Neural cell (in vitro differentiated cells): ENCODE data around the gene PRDM4. TPM values are rescaled to one million over a fixed set of nuclear protein-coding genes. Genes with fewer than 3 reads are reported as not detected.

Source experiments
- H2AFZ ChIP-seq: fragments of 200-600, 300-800 bp; sonication (generic), shearing (Covaris generic); 2 replicates; pipeline ENCODE4 v1.6.0; 2014; ENCODE audit warnings: low read depth, mild to moderate bottlenecking, antibody characterized with exemption, low read length, moderate library complexity
- H3F3A ChIP-seq: fragments of 200-600 bp; shearing (Covaris generic); 2 replicates; pipeline ENCODE4 v1.6.1; 2016; ENCODE audit warnings: mild to moderate bottlenecking, moderate library complexity, mixed read lengths, antibody characterized with exemption, low read length; ENCODE audit not compliant: insufficient read depth, poor library complexity, severe bottlenecking
- H3K27ac ChIP-seq: fragments of 200-600, 300-800 bp; sonication (generic), shearing (Covaris generic); 2 replicates; pipeline ENCODE4 v1.5.1; 2014; ENCODE audit warnings: mild to moderate bottlenecking, low read length, moderate library complexity
- H3K27me3 ChIP-seq: fragments of 300-800, 200-600 bp; sonication (generic), shearing (Covaris generic); 2 replicates; pipeline ENCODE4 v1.6.0; 2014; ENCODE audit warnings: mild to moderate bottlenecking, low read depth, low read length, moderate library complexity; ENCODE audit not compliant: insufficient read depth
- H3K36me3 ChIP-seq: fragments of 300-800, 200-600 bp; sonication (generic), shearing (Covaris generic); 2 replicates; pipeline ENCODE4 v1.5.1; 2014; ENCODE audit warnings: mild to moderate bottlenecking, antibody characterized with exemption, low read length, moderate library complexity; ENCODE audit not compliant: insufficient read depth
- H3K4me2 ChIP-seq: fragments of 300-800, 200-600 bp; sonication (generic), shearing (Covaris generic); 2 replicates; pipeline ENCODE4 v1.6.0; 2014; ENCODE audit warnings: mild to moderate bottlenecking, low read length
- H3K4me3 ChIP-seq: fragments of 300-800, 200-600 bp; sonication (generic), shearing (Covaris generic); 2 replicates; pipeline ENCODE4 v1.5.1; 2014; ENCODE audit warnings: mild to moderate bottlenecking, low read length, moderate library complexity
- H3K79me2 ChIP-seq: fragments of 200-600 bp; shearing (Covaris generic); replicated peaks from 2 replicates; pipeline ENCODE4 v1.6.0; 2014; ENCODE audit warnings: mild to moderate bottlenecking, low read length, moderate library complexity; ENCODE audit not compliant: insufficient read depth
- H3K9ac ChIP-seq: fragments of 300-800, 200-600 bp; sonication (generic), shearing (Covaris generic); 2 replicates; pipeline ENCODE4 v1.6.1; 2016; ENCODE audit warnings: mild to moderate bottlenecking, low read length, mixed read lengths
- H3K9me2 ChIP-seq: fragments of 200-600 bp; shearing (Covaris generic); 2 replicates; pipeline ENCODE4 v1.6.1; 2016; ENCODE audit warnings: mild to moderate bottlenecking, low read length, mixed read lengths; ENCODE audit not compliant: insufficient read depth
- H3K9me3 ChIP-seq: fragments of 200-600, 300-800 bp; sonication (generic), shearing (Covaris generic); 2 replicates; pipeline ENCODE4 v1.6.1; 2016; ENCODE audit warnings: mild to moderate bottlenecking, mixed run types, low read length, moderate library complexity, mixed read lengths
- H4K20me1 ChIP-seq: fragments of 200-600 bp; shearing (Covaris generic); 2 replicates; pipeline ENCODE4 v1.6.1; 2016; ENCODE audit warnings: mild to moderate bottlenecking, mixed run types; ENCODE audit not compliant: insufficient read depth
- EP300 ChIP-seq: fragments of 450-650 bp; conservative IDR thresholded peaks from 2 replicates; pipeline ENCODE4 v1.6.1; 2014; ENCODE audit warnings: antibody characterized with exemption, mild to moderate bottlenecking, moderate library complexity; ENCODE audit not compliant: poor library complexity, severe bottlenecking
- MXI1 ChIP-seq: fragments of 450-650 bp; conservative IDR thresholded peaks from 2 replicates; pipeline ENCODE4 v1.6.1; 2014; ENCODE audit warnings: antibody characterized with exemption, mild to moderate bottlenecking; ENCODE audit not compliant: poor library complexity, severe bottlenecking
- POLR2AphosphoS5 ChIP-seq: IDR thresholded peaks from 2 replicates; pipeline ENCODE4 v1.6.1; 2012
- RAD21 ChIP-seq: fragments of 450-650 bp; conservative IDR thresholded peaks from 2 replicates; pipeline ENCODE4 v1.6.1; 2014; ENCODE audit warnings: antibody characterized with exemption, mild to moderate bottlenecking, moderate library complexity
- SMC3 ChIP-seq: fragments of 450-650 bp; conservative IDR thresholded peaks from 2 replicates; pipeline ENCODE4 v1.6.1; 2014; ENCODE audit warnings: antibody characterized with exemption, mild to moderate bottlenecking, moderate library complexity; ENCODE audit not compliant: poor library complexity
- TAF1 ChIP-seq: IDR thresholded peaks from 2 replicates; pipeline ENCODE4 v1.6.1; 2012; ENCODE audit warnings: low read depth
- polyA plus RNA-seq: library from polyadenylated mRNA; depleted of rRNA; stranded (reverse); fragments of >200 nt; gene quantifications from 2 replicates; pipeline ENCODE4 v1.2.3, GENCODE V29; 2014
- TF ChIP-seq, protein P1 (sequence below): IDR thresholded peaks from 2 replicates; pipeline ENCODE4 v1.6.1; 2012; ENCODE audit warnings: borderline replicate concordance
- TF ChIP-seq, protein P2 (sequence below): fragments of 450-650 bp; IDR thresholded peaks from 2 replicates; pipeline ENCODE4 v1.5.1; 2014; ENCODE audit warnings: antibody characterized with exemption, mild to moderate bottlenecking, moderate library complexity; ENCODE audit not compliant: poor library complexity, severe bottlenecking

PRDM4 gene
- polyA plus RNA-seq, 1 donor from 2014 or later = 46.0 TPM

DNA sequence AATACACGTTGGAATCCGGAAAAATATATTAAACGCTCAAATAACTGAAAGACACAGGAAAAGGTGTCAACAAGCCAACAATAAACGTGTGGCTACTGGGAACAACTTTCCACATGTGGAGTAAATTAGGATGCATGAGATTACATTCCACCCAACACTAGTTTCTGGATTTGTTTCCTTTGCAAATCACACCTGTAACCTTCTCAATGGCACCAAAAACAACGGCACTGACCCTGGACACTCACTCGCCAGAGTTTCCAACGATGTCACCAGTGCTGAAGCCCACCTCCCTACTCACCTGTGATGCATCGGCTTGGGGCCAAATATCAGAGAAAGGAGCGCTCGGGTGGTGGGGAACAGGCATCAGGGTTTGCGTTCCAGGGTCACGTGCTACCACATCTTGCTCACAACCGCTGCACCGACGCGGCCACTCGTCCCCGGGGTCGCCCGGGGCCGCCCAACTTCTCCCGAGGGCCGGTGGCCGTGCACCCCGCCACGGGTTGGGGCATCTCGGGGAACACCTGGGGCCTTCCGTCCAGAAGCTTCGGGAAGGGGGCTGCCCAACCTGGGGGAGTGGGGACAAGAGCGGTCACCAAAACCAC is 629 bp downstream of the PRDM4 start:
- Histone ChIP-seq H3K4me2 (peak overlapping the region; percentile 91), H3K9me2 (no peaks in the 10 kb centered on the region), H3K27ac (peak overlapping the region; percentile 66), H3K9me3 (no peaks in the 10 kb centered on the region), H4K20me1 (no peaks in the 10 kb centered on the region), H3K27me3 (no peaks in the 10 kb centered on the region), H3K36me3 (no peaks in the 10 kb centered on the region), H3K4me3 (peak overlapping the region; percentile 73), H3F3A (no peaks in the 10 kb centered on the region), H3K79me2 (peaks cover 38% of the 10 kb centered on the region), H2AFZ (peak overlapping the region; percentile 18), H3K9ac (peak overlapping the region; percentile 83)
- TF ChIP-seq MXI1 (peak; percentile 9), EP300 (no peak), POLR2AphosphoS5 (peak; percentile 21)

DNA sequence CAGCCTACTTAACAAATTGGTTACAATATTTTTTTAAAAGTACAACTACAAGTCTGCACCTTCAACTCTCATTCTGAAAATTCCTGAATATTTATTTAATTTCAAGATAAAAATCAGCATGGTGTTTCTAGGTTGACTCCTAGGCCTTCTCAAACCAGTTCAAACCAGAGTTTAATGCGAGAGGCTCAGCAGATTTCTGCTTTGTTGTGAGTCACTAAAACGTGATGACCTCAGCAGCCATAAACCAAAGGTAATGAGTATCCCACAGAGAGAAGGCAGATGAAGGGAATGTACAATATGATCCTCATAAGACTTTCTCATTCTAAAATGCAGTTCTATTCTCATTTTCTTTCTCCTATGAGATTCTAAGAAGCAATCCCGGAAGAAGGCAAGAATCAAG is 1.5 kb downstream of the PRDM4 start:
- H3K9me2 ChIP-seq = no peaks in the 10 kb centered on the region
- H3F3A ChIP-seq = no peaks in the 10 kb centered on the region
- no peaks in the 10 kb centered on the region for H4K20me1 ChIP-seq
- peak overlapping the region; percentile 73 for H3K4me3 ChIP-seq
- peaks cover 38% of the 10 kb centered on the region for H3K79me2 ChIP-seq
- H3K27ac ChIP-seq = peak overlapping the region; percentile 66
- H3K9ac ChIP-seq = peak overlapping the region; percentile 83
- peak overlapping the region; percentile 91 for H3K4me2 ChIP-seq
- H3K36me3 ChIP-seq = no peaks in the 10 kb centered on the region
- no peaks in the 10 kb centered on the region for H3K27me3 ChIP-seq
- peak; percentile 27 for TF ChIP-seq POLR2AphosphoS5
- no peak for TF ChIP-seq SMC3
- TF ChIP-seq, protein P1, sequence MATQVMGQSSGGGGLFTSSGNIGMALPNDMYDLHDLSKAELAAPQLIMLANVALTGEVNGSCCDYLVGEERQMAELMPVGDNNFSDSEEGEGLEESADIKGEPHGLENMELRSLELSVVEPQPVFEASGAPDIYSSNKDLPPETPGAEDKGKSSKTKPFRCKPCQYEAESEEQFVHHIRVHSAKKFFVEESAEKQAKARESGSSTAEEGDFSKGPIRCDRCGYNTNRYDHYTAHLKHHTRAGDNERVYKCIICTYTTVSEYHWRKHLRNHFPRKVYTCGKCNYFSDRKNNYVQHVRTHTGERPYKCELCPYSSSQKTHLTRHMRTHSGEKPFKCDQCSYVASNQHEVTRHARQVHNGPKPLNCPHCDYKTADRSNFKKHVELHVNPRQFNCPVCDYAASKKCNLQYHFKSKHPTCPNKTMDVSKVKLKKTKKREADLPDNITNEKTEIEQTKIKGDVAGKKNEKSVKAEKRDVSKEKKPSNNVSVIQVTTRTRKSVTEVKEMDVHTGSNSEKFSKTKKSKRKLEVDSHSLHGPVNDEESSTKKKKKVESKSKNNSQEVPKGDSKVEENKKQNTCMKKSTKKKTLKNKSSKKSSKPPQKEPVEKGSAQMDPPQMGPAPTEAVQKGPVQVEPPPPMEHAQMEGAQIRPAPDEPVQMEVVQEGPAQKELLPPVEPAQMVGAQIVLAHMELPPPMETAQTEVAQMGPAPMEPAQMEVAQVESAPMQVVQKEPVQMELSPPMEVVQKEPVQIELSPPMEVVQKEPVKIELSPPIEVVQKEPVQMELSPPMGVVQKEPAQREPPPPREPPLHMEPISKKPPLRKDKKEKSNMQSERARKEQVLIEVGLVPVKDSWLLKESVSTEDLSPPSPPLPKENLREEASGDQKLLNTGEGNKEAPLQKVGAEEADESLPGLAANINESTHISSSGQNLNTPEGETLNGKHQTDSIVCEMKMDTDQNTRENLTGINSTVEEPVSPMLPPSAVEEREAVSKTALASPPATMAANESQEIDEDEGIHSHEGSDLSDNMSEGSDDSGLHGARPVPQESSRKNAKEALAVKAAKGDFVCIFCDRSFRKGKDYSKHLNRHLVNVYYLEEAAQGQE = no peak
- TF ChIP-seq, protein P2, sequence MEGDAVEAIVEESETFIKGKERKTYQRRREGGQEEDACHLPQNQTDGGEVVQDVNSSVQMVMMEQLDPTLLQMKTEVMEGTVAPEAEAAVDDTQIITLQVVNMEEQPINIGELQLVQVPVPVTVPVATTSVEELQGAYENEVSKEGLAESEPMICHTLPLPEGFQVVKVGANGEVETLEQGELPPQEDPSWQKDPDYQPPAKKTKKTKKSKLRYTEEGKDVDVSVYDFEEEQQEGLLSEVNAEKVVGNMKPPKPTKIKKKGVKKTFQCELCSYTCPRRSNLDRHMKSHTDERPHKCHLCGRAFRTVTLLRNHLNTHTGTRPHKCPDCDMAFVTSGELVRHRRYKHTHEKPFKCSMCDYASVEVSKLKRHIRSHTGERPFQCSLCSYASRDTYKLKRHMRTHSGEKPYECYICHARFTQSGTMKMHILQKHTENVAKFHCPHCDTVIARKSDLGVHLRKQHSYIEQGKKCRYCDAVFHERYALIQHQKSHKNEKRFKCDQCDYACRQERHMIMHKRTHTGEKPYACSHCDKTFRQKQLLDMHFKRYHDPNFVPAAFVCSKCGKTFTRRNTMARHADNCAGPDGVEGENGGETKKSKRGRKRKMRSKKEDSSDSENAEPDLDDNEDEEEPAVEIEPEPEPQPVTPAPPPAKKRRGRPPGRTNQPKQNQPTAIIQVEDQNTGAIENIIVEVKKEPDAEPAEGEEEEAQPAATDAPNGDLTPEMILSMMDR = no peak
- no peak for TF ChIP-seq RAD21
- TF ChIP-seq EP300 = no peak
- no peak for TF ChIP-seq TAF1
- no peaks in the 10 kb centered on the region for H3K9me3 ChIP-seq
- no peak overlapping the region for H2AFZ ChIP-seq

DNA sequence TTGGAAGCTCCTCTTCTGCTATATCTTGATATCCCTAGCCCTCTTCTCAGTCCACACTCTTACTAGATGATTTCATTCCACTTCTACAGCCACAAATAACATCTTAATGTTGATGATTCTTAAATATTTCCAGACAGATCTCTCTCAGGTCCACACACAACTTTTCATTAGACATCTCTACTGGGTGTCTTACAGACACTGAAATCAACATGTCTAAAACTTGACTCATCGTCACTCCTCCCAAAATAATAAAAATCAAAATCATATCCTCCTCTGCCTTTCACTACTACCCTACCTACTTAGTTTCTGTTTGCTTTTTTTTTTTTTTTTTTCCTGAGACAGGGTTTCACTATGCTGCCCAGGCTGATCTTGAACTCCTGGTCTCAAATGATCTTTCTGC is 11.9 kb downstream of the PRDM4 start:
- Histone ChIP-seq H3K79me2 (peaks cover 17% of the 10 kb centered on the region), H3K9me3 (no peaks in the 10 kb centered on the region), H3K9me2 (no peaks in the 10 kb centered on the region), H3K27ac (no peak overlapping the region), H2AFZ (no peak overlapping the region), H3K36me3 (peaks cover 16% of the 10 kb centered on the region), H3K27me3 (no peaks in the 10 kb centered on the region), H3F3A (no peaks in the 10 kb centered on the region), H4K20me1 (no peaks in the 10 kb centered on the region), H3K9ac (no peak overlapping the region), H3K4me2 (no peak overlapping the region), H3K4me3 (peak overlapping the region; percentile 8)
- TF ChIP-seq TAF1 = no peak
